Measurements from ENCODE around the gene LAGE3.
"Not testable (repeated sequence)": the region's sequence is repeated elsewhere in the genome, so short reads cannot be mapped to it uniquely, and the experiment has no call there.

The LAGE3 gene

GRCh38 chrX:154501423-154501822 lies 22.3 kb upstream of the LAGE3 start:
- not testable (repeated sequence) for DNase-seq

DNA sequence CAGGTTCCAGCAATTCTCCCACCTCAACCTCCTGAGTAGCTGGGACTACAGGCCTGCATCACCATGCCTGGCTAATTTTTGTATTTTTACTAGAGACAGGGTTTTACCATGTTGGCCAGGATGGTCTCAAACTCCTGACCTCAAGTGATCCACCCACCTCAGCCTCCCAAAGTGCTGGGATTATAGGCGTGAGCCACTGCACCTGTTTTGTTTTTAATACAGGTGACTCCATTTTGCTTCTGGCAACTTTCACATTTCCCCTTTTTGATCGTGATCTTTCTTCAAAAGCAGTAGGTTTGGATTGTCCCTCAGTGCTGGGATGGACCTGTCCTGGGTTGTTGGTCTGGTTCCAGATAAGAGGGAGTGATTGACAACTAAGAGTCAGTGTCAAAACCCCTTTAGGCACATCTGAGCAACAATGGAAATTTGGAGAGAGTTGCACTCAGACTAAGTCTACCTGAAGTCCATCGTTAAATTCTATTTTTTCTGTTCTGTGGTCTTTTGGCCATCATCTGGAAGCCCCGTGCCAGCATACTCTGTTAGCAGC lies 17.6 kb upstream of the LAGE3 start:
- DNase-seq = not testable (repeated sequence)

GRCh38 chrX:154495472-154495922 lies 16.4 kb upstream of the LAGE3 start:
- no peak for DNase-seq

DNA sequence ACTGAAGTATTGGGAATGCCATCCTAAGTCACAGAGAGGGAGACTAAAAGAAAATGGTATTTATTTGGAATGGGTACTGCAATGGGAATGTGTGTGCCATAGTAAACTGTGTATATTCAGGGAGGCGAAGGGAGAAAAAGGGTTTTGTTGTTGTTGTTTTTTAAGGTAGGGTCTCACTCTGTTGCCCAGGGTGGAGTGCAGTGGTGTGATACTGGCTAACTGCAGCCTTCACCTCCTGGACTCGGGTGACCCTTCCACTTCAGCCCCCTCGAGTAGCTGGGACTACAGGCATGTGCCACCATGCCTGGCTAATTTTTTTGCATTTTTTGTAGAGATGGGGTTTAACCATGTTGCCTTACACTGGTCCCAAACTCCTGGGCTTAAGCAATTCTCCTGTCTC lies 15.6 kb upstream of the LAGE3 start:
- DNase-seq = no peak

DNA sequence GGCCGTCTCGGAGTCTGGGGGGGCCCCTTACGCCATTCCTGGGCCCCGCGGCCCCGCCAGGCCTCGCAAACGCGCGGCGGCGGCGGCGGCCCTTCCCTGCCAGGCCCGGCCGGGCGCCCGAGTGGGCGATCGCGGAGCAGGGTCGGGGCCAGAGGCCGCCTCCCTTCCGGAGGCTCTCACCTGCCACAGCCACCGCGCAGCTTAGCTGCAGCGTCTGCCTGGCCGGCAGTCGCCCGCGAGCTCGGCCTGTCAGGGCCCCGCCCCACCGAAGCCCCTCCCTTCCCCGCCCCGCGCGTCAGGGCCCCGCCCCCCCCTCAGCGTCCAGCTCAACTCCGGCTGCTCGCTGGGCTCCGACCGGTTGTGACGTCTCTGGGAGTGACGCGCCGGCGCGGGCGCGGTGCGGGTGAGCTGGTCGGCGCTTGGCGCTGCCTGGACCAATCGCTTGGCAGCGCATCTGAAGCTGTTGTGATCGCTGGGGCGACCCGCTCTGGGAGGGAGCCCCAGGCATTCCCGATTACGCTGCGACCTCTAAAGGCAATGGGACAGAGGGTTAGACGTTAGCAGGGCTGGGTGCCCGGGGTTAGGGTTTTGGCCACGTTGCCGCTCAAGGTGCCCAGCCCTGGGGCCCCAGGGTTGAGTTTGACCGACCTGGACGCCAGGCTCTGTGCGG lies 11.5 kb upstream of the LAGE3 start, which contains the start of gene SLC10A3:
SLC10A3 (minus strand) TSS at position 216 of the 670 bp plus-strand sequence. CDS start 1,689 bp downstream, outside the sequence.
- peak; percentile 96 for DNase-seq

DNA sequence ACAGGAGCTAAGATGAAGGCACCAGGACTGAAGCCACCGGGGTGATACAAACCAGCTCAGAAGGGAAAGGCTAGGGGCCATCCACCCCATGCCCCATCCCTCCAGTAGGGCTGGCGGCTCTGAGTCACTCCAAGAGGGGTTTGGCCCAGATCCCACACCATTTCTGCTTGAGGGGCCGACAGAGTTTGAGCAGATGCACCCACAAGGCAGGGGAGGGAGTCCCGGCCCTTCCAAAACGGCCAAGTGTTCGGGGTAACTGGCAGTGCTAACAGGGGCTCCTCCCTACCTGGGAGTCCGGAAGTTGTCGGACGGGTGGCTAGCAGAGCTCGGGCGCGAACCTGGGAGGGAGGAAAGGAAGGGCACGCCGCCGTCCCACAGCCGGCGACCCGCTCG lies 10.9 kb upstream of the LAGE3 start:
- DNase-seq = no peak

GRCh38 chrX:154489182-154489581 lies 10.1 kb upstream of the LAGE3 start:
- no peak for DNase-seq

DNA sequence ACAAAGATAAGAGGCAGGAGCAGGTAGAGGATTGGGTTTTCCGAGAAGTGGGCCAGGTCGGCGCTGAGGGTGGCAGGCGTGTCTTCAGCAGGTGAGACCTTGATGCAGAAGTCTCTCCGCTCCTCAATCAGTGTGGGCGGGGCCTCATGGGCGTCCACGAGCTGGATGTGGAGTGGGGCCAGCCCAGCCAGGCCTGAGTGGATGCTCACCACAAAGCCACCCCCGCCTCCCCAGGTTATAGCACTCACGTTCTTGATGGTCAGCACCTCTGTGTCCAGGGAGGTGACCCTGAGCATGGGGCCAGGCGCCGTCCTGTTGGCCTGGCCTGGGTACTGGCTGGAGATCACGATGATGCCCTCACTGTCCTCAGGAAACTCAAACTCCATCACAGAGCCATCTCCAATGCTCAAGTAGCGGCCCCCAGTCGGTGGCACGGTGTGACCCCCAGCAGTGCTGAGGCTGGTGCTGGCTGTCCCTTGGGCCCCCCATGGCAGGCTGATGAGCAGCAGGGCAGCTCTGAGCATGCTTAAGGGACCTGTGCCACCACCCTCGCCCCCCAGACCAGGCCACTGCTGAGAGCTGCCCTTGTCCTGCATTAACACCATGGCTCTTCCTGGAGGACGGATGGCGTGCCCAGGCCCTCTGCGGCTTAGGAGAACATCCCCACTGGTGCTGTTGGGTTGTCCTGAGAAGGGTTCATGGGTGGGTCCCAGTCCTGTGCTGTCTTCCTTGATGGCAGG lies 9.4 kb upstream of the LAGE3 start:
- DNase-seq = no peak

DNA sequence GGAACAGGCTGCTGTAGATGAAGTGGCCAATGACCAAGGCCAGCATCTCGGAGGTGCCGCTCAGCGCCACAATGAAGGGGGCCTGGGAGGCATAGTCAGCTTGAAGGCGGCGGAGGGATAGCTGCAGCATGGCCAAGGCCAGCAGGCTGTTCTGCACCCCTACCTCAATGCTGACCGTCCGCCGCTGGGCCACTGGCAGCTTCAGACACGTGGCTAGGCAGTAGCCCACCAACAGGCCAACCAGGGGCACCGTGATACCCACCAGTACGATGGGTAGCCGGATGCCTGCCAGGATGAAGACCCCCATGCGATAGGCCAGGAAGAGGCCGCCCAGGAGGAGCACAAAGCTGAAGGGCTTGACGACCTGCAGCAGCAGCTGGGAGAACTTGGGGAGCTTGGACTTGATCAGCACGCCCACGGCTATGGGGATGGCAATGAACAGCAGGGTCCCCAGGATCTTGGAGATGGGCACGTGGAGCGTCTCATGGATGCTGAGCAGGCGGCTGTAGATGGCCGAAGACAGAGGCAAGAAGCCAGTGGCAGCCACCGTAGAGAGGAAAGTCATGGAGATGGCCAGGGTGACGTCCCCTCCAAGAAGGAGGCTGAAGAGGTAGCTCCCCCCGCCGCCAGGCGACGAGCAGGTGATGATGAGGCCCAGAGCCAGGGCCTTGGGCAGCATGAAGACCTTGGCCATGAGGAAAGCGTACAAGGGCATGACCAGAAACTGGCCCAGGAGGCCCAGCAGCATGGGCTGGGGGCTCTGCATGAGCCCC lies 8.6 kb upstream of the LAGE3 start:
- no peak for DNase-seq

DNA sequence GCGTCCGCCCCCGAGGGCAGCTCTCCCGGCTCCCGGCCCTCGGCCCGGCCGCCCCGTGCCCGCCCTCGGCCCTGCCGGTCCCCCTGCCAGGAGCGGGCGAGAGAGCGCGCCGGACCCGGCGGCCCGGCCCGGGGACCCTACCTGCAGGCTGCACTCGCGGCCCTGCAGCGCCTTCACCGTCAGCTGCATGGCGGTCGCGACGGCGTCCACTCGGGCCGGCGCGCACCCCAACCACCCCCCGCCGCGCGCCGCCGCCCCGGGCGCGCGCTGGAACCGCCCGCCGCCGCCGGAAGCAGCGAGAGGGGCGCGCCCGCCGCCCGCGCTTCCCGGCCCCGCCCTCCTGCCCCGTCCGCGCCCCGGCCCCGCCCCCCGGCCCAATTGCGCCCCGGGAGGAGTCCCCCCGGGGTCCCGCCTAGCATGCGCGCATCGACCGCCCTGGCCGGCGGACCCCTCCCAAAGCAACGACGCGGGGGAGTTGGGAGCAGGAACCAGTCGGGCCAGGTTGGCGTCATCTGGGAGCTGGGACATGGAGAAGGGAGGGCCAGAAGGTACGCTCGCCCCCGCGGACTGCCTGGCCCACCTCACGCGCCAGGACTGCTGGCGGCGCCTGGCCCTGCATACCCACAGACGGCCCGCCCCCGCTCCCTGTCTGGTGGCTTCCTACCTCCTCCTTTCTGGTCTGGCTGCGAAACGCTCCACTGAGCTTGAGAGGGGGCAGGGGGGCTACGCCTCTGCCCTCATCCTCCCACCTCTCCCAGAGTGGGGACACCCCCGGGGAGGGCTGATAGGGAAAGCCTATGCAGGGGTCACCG lies 7.5 kb upstream of the LAGE3 start, which contains the start of gene UBL4A:
UBL4A (minus strand) TSS at position 220 of the 812 bp plus-strand sequence; CDS start at position 189, 31 bp downstream.
- peak; percentile 62 for DNase-seq

- no peak for DNase-seq
Observed at GRCh38 chrX:154486052-154486395, 6.9 kb upstream of the LAGE3 start.

GRCh38 chrX:154485150-154486051 lies 6.3 kb upstream of the LAGE3 start:
- DNase-seq = no peak

DNA sequence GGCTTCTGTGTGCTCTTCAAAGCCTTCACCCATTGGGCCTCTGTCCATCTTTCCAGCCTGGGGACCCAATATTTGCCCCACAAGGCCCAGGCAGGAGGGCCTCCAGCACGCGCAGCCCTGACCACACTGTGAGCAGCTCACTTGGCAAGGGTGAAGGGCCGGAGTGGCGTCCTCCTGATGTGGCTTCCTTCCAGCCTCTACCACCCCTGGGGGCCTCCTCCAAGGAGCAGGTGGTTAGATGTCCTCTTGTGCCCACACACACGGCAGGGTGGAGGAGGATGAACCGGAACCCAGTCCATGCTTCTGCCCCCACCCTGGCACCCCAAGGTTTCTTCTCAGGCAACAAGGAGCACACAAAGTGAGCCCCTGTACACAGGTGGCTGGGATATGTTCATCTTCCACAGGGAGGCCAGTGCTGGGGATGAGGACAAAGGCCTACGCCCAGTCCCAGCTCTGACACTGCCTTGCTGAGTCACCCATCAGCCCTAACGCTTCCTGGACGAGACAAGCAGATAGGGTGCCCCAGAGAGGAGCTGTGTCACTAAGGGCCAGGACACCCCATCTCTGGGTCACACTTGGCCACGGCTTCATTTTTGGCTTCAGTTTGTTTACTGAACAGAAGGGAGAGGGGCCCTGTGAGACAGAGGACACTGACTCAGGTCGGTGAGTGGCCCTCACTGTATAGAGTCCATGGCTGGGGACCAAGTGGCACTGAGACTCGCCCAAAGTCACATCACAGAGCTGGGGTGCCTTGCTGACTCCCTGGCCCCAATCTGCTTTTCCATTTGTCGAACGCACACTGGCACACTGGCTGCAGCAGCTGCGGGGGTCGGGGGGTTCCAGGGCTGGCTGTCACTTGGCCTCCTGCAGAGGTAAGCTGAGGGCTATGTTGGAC lies 5.4 kb upstream of the LAGE3 start:
- DNase-seq = peak; percentile 46

- DNase-seq = no peak
Observed at GRCh38 chrX:154483325-154483724, 4.2 kb upstream of the LAGE3 start.

- DNase-seq = no peak
Observed at GRCh38 chrX:154482786-154483185, 3.7 kb upstream of the LAGE3 start.

DNA sequence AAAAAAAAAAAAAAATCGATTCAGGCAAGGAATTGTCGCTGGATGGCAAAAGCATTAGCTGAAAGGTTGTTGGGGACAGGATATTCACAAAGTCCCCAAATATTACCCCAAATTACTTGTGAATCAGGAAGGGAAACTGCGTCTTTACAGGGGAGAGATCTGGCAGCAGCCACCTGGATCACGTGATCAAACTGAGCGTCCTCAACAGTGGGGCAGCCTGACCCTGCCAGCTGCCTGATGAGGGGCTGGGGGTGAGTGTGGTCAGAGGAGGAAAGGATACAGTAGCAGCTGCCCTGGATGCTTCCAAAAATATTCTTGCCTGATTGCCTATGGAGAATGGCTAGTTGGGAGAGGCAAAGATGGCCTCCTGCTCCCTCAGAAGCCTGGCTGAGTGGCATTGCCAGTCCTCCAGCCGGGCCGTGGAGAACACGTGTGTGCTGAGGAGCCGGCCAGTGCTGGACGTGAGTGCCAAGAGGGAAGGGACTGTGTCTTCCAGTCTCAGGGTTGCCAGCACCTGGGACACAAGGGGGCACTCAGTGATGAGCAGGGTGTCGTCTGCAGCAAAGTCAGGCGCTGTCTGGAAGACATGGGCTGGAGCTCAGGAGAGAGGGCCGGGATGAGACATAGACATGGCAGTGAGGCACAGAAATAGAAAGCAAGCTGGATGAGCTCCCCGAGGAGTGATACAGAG lies 3.0 kb upstream of the LAGE3 start:
- DNase-seq = no peak

GRCh38 chrX:154481195-154481594 lies 2.1 kb upstream of the LAGE3 start:
- no peak for DNase-seq

- no peak for DNase-seq
Observed at GRCh38 chrX:154477891-154478477, 1.1 kb downstream of the LAGE3 start.

- DNase-seq = no peak
Observed at GRCh38 chrX:154476821-154477220, 2.3 kb downstream of the LAGE3 start.

Measured in CD4-positive, alpha-beta T cell treated with Interleukin-15 for 1 hour (primary cell).